ENCODE measurements around the gene ANKDD1B. TPM values are rescaled to one million over a fixed set of nuclear protein-coding genes. Genes with fewer than 3 reads are reported as not detected.

Gene ANKDD1B
- total and polyA plus RNA-seq, 10 donors = 0.20 to 1.4 (median 0.40) TPM

DNA sequence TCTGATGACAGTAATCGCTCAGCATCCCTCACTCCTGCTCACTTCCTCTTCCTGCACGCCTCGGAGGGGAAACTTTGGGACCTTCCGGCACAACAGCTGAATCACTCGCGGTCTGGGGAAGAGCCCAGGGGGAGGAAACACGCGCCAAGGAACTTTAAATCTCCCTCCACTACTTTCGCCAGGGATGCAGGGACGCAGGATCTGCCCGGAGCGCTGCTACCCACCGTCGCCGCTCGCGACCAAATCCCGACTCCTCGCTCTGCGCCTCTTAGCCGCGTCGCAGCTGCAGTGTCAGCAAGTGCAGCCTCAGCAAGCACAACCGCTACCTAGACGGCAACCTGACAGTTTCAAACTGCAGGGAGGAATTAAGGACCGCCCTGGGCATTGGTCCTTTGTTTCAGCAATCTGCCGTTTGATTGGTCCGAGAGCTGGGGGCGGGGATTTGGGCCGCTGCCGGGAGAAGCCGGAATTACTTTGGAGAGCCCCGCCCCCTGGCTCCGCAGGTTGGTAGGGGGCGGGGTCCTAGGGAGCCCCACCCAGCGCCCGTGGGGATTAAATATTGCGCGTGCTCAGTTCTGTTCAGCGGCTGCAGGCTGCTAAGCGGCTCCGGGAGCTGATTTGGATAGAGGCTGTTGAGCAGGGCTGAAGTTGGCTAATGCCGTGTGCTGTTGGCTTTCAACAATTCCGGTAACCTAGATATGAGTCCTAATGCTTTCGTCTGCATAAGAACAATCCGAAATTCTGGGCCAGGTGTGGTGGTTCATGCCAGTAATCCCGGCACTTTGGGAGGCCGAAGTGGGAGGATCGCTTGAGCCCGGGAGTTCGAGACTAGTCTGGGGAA is 106.0 kb downstream of the ANKDD1B start, which contains the start of gene POC5:
Gene POC5 (minus strand): TSS at position 356 of the 841 bp plus-strand sequence. CDS start 4,500 bp downstream, outside the sequence.
- TF ChIP-seq POLR2AphosphoS5 (IDR thresholded peaks at IDR 0.05) (peak; percentile 95 to 96 (median 96)), POLR2A (IDR thresholded peaks at IDR 0.05) (peak in 1 of 3 donors; percentile 55), CTCF (IDR thresholded peaks at IDR 0.05 in 8 of 11, conservative IDR thresholded peaks at IDR 0.05 in 3 of 11) (peak in 4 of 11 experiments; percentile 9 to 50 (median 32))
- H3K27ac ChIP-seq = peak within 1 kb of the TSS; percentile 79 to 97 (median 94)
- no peaks in the 10 kb centered on the region for H3K27me3 ChIP-seq (replicated peaks in 1 of 7)
- WGBS, 5 donors = 10 to 15% (median 12%) methylated on average over 39 to 51 of the region's 51 CpGs
- peak; percentile 98 for DNase-seq
- intact Hi-C loops (cut with DNase I; ENCODE audit: low total_unique reads) = no loop called here
- peaks cover 12 to 55% (median 32%) of the 10 kb centered on the region in 6 donors for H3K4me1 ChIP-seq
- H3K9me3 ChIP-seq = no peaks in the 10 kb centered on the region
- peak within 1 kb of the TSS; percentile 80 to 97 (median 91) for H3K4me3 ChIP-seq
- H3K36me3 ChIP-seq = peaks cover 0 to 26% (median 11%) of the 10 kb centered on the region in 6 donors

DNA sequence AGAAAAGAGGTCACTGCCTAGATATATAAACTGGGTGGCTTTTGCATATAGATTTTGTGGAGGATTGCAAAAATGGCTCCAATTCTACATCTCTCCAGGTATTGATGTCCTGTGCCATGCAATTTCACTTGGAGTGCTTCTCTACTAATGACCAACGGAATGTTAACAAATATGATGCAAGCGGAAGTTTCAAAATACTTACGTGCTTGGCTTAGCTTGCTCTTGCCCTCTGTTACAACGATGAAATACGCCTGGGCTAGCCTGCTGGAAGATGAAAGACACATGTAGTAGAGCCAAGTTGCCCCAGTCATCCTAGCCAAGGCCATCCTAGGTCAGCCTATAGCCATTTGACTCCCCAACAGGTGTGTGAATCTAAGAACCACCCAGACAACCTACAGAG is 109.6 kb downstream of the ANKDD1B start:
- WGBS, 5 donors = 51 to 90% (median 78%) methylated on average over 5 of the region's 5 CpGs
- H3K9me3 ChIP-seq = peaks cover 0 to 8% (median 0%) of the 10 kb centered on the region in 8 donors
- DNase-seq = no peak
- TF ChIP-seq CTCF (IDR thresholded peaks at IDR 0.05 in 8 of 11, conservative IDR thresholded peaks at IDR 0.05 in 3 of 11) (no peak), POLR2A (IDR thresholded peaks at IDR 0.05) (no peak), POLR2AphosphoS5 (IDR thresholded peaks at IDR 0.05) (no peak)
- peaks cover 9 to 21% (median 16%) of the 10 kb centered on the region in 6 donors for H3K4me1 ChIP-seq
- no peaks in the 10 kb centered on the region for H3K36me3 ChIP-seq
- H3K27me3 ChIP-seq (replicated peaks in 1 of 7) = no peaks in the 10 kb centered on the region
- peak overlapping the region in 2 of 8 donors; percentile 32 to 58 for H3K27ac ChIP-seq
- H3K4me3 ChIP-seq = no peak overlapping the region
- intact Hi-C loops (cut with DNase I; ENCODE audit: low total_unique reads) = loop anchor here (10.0 kb wide), 1 partner anchor 534 kb away; no protein-coding TSS in a partner anchor

Small RNA genes lying within 50 kb of the gene (small RNA-seq; reads per million reads assigned to genes)
- 0 reads per million in 4 donors for gene RNU6-680P

Other genes with a start within 250 kb of the ANKDD1B start
- 10 to 100 TPM; 50.1 to 71.1 (median 52.3) TPM for gene CERT1, start 99.8 kb upstream of the ANKDD1B start, total RNA-seq
- gene CERT1, start 99.8 kb upstream of the ANKDD1B start, polyA plus RNA-seq = 10 to 100 TPM in 2 of 3 donors, 1 to 10 TPM in 1; 8.5 to 16.6 (median 11.6) TPM
- gene POLK, start 99.6 kb upstream of the ANKDD1B start, total RNA-seq = 10 to 100 TPM; 33.2 to 56.6 (median 38.4) TPM
- gene POLK, start 99.6 kb upstream of the ANKDD1B start, polyA plus RNA-seq = 1 to 10 TPM; 4.1 to 5.9 (median 4.2) TPM
- gene POC5, start 106.0 kb downstream of the ANKDD1B start, total RNA-seq = 10 to 100 TPM; 11.8 to 36.0 (median 17.4) TPM
- gene POC5, start 106.0 kb downstream of the ANKDD1B start, polyA plus RNA-seq = 10 to 100 TPM; 11.2 to 15.4 (median 13.8) TPM